Measurements from ENCODE around the gene IFT88. TPM values are rescaled to one million over a fixed set of nuclear protein-coding genes. Genes with fewer than 3 reads are reported as not detected.

The IFT88 gene
- total and polyA plus RNA-seq, 9 of the 15 experiments (the other 6 are each of a cell fraction or from before 2014, with no cell fraction given): 8.3 to 13.5 (median 10.0) TPM

DNA sequence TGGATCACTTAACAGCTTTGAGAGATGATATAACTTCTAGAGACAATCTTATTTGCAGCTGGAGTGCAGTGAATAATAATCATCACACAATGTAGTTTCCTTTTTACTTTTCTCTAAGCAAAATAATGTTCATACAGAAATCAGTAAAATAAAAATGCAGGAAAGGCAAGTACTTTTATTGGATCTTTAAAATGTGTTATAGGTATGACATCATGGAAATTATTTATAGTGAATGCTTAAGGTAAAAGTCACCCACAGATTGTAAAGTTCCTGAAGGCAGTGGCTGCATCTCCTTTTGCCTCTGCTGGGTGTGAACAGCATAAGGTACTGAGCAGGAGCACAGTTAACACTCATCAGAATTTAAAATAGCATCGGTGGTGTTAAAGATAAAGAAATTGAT is 119.2 kb downstream of the IFT88 start:
- FAIRE-seq: no peak
- H3K27me3 ChIP-seq (ENCODE audit: control insufficient read depth in 2 of 2, insufficient read depth in 2 of 2, low read length in 2 of 2): no peaks in the 10 kb centered on the region
- H3K27ac ChIP-seq (ENCODE audit: extremely low read depth, low read depth, low read length): no peak overlapping the region
- no peaks in the 10 kb centered on the region for H3K9me1 ChIP-seq (ENCODE audit: control insufficient read depth, insufficient read depth, low read length)
- no peak for ATAC-seq
- no peaks in the 10 kb centered on the region for H3K79me2 ChIP-seq (ENCODE audit: control insufficient read depth, insufficient read depth, low read length)
- H3K4me2 ChIP-seq (ENCODE audit: insufficient read depth, low read length): no peak overlapping the region
- no peak overlapping the region for H3K4me3 ChIP-seq
- no peaks in the 10 kb centered on the region for H3K36me3 ChIP-seq (ENCODE audit: control insufficient read depth, insufficient read depth, low read length)
- CTCF ChIA-PET (ENCODE audit: low intra/inter-chr PET ratio): no interaction called here
- TF ChIP-seq, protein P1, sequence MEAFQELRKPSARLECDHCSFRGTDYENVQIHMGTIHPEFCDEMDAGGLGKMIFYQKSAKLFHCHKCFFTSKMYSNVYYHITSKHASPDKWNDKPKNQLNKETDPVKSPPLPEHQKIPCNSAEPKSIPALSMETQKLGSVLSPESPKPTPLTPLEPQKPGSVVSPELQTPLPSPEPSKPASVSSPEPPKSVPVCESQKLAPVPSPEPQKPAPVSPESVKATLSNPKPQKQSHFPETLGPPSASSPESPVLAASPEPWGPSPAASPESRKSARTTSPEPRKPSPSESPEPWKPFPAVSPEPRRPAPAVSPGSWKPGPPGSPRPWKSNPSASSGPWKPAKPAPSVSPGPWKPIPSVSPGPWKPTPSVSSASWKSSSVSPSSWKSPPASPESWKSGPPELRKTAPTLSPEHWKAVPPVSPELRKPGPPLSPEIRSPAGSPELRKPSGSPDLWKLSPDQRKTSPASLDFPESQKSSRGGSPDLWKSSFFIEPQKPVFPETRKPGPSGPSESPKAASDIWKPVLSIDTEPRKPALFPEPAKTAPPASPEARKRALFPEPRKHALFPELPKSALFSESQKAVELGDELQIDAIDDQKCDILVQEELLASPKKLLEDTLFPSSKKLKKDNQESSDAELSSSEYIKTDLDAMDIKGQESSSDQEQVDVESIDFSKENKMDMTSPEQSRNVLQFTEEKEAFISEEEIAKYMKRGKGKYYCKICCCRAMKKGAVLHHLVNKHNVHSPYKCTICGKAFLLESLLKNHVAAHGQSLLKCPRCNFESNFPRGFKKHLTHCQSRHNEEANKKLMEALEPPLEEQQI (IDR thresholded peaks at IDR 0.05): no peak
- H3K4me1 ChIP-seq (replicated peaks in 1 of 2; ENCODE audit: control insufficient read depth in 2 of 2, insufficient read depth in 2 of 2, low read length in 2 of 2): no peaks in the 10 kb centered on the region; a peak in 1 of 5 replicates
- intact Hi-C loops (cut with micrococcal nuclease): no loop called here
- POLR2A ChIA-PET: no interaction called here
- BruUV-seq (replicated peaks): no TSS peak
- in situ Hi-C loops (cut with MboI): no loop called here
- H3K9ac ChIP-seq (ENCODE audit: insufficient read depth in 1 of 2, low read depth in 2 of 2, low read length in 2 of 2): no peak overlapping the region
- no peak overlapping the region for H2AFZ ChIP-seq (ENCODE audit: low read depth, low read length)
- no peak for DNase-seq (ENCODE audit: extremely low read depth in 1 of 4, low spot score in 3 of 4)
- 71% methylated on average over 1 of the region's 1 CpG for WGBS (ENCODE audit: insufficient coverage, low coverage, missing lambda C conversion rate)
- H3K9me3 ChIP-seq (replicated peaks; ENCODE audit: control insufficient read depth, insufficient read depth, low read depth, low read length): no peaks in the 10 kb centered on the region
- H4K20me1 ChIP-seq (replicated peaks; ENCODE audit: control insufficient read depth, insufficient read depth, low read length): no peaks in the 10 kb centered on the region

GRCh38 chr13:20686863-20687579 is 120.1 kb downstream of the IFT88 start:
- in situ Hi-C loops (cut with MboI): no loop called here
- no peak for DNase-seq (ENCODE audit: extremely low read depth in 1 of 4, low spot score in 3 of 4)
- POLR2A ChIA-PET: interaction anchor here (1.1 kb wide), 1 partner anchor 15 kb away, joined by 5 read pairs; no protein-coding TSS in a partner anchor
- ATAC-seq: no peak
- no peaks in the 10 kb centered on the region; a peak in 1 of 5 replicates for H3K4me1 ChIP-seq (replicated peaks in 1 of 2; ENCODE audit: control insufficient read depth in 2 of 2, insufficient read depth in 2 of 2, low read length in 2 of 2)
- no peak overlapping the region for H3K9ac ChIP-seq (ENCODE audit: insufficient read depth in 1 of 2, low read depth in 2 of 2, low read length in 2 of 2)
- no peak overlapping the region for H3K27ac ChIP-seq (ENCODE audit: extremely low read depth, low read depth, low read length)
- H2AFZ ChIP-seq (ENCODE audit: low read depth, low read length): no peak overlapping the region
- H3K9me3 ChIP-seq (replicated peaks; ENCODE audit: control insufficient read depth, insufficient read depth, low read depth, low read length): no peaks in the 10 kb centered on the region
- CTCF ChIA-PET (ENCODE audit: low intra/inter-chr PET ratio): no interaction called here
- H3K4me3 ChIP-seq: no peak overlapping the region
- H3K4me2 ChIP-seq (ENCODE audit: insufficient read depth, low read length): no peak overlapping the region
- no peaks in the 10 kb centered on the region for H4K20me1 ChIP-seq (replicated peaks; ENCODE audit: control insufficient read depth, insufficient read depth, low read length)
- no peaks in the 10 kb centered on the region for H3K79me2 ChIP-seq (ENCODE audit: control insufficient read depth, insufficient read depth, low read length)
- H3K27me3 ChIP-seq (ENCODE audit: control insufficient read depth in 2 of 2, insufficient read depth in 2 of 2, low read length in 2 of 2): no peaks in the 10 kb centered on the region
- WGBS (ENCODE audit: insufficient coverage, low coverage, missing lambda C conversion rate): 84% methylated on average over 3 of the region's 4 CpGs
- H3K36me3 ChIP-seq (ENCODE audit: control insufficient read depth, insufficient read depth, low read length): no peaks in the 10 kb centered on the region
- no peak for FAIRE-seq
- no TSS peak for BruUV-seq (replicated peaks)
- no peaks in the 10 kb centered on the region for H3K9me1 ChIP-seq (ENCODE audit: control insufficient read depth, insufficient read depth, low read length)
- intact Hi-C loops (cut with micrococcal nuclease): no loop called here
- TF ChIP-seq, protein P2, sequence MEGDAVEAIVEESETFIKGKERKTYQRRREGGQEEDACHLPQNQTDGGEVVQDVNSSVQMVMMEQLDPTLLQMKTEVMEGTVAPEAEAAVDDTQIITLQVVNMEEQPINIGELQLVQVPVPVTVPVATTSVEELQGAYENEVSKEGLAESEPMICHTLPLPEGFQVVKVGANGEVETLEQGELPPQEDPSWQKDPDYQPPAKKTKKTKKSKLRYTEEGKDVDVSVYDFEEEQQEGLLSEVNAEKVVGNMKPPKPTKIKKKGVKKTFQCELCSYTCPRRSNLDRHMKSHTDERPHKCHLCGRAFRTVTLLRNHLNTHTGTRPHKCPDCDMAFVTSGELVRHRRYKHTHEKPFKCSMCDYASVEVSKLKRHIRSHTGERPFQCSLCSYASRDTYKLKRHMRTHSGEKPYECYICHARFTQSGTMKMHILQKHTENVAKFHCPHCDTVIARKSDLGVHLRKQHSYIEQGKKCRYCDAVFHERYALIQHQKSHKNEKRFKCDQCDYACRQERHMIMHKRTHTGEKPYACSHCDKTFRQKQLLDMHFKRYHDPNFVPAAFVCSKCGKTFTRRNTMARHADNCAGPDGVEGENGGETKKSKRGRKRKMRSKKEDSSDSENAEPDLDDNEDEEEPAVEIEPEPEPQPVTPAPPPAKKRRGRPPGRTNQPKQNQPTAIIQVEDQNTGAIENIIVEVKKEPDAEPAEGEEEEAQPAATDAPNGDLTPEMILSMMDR (IDR thresholded peaks at IDR 0.05 in 2 of 3, conservative IDR thresholded peaks at IDR 0.05 in 1 of 3; ENCODE audit: insufficient read depth in 2 of 3, low read depth in 1 of 3, low read length in 3 of 3): no peak

All from K562 (cell line).